Medulla oblongata (tissue), 1 donor: Measurements from ENCODE around the gene ANO9.
A peak's percentile ranks its signal among the peaks of the same experiment; 100 is the strongest.
"Not testable (repeated sequence)": the region's sequence is repeated elsewhere in the genome, so short reads cannot be mapped to it uniquely, and the experiment has no call there.

Experiments
- DNase-seq: peaks from one replicate; pipeline ENCODE4 v3.0.0-alpha.2; 2015; ENCODE audit errors: extremely low spot score

Gene ANO9

GRCh38 chr11:471468-472145 lies 29.8 kb upstream of the ANO9 start:
- DNase-seq = no peak

GRCh38 chr11:469684-470560 lies 28.1 kb upstream of the ANO9 start:
- peak; percentile 92 for DNase-seq

- DNase-seq = not testable (repeated sequence)
Measured at GRCh38 chr11:469026-469683, 27.3 kb upstream of the ANO9 start.

GRCh38 chr11:468493-468892 lies 26.7 kb upstream of the ANO9 start:
- no peak for DNase-seq

- DNase-seq = no peak
Measured at GRCh38 chr11:468036-468435, 26.2 kb upstream of the ANO9 start.

GRCh38 chr11:465896-466530 lies 24.2 kb upstream of the ANO9 start:
- no peak for DNase-seq

- DNase-seq = no peak
Measured at GRCh38 chr11:464316-464715, 22.5 kb upstream of the ANO9 start.

- DNase-seq = no peak
Measured at GRCh38 chr11:462107-462890, 20.5 kb upstream of the ANO9 start.

- no peak for DNase-seq
Measured at GRCh38 chr11:461626-462025, 19.8 kb upstream of the ANO9 start.

GRCh38 chr11:460331-461199 lies 18.8 kb upstream of the ANO9 start:
- DNase-seq = no peak

GRCh38 chr11:459511-460220 lies 17.9 kb upstream of the ANO9 start:
- no peak for DNase-seq

- DNase-seq = no peak
Measured at GRCh38 chr11:457111-457760, 15.4 kb upstream of the ANO9 start.

GRCh38 chr11:456533-456932 lies 14.7 kb upstream of the ANO9 start:
- no peak for DNase-seq

- no peak for DNase-seq
Measured at GRCh38 chr11:455566-456147, 13.8 kb upstream of the ANO9 start.

- no peak for DNase-seq
Measured at GRCh38 chr11:454801-455565, 13.2 kb upstream of the ANO9 start.

GRCh38 chr11:454043-454442 lies 12.2 kb upstream of the ANO9 start:
- DNase-seq = no peak

- no peak for DNase-seq
Measured at GRCh38 chr11:453564-453963, 11.8 kb upstream of the ANO9 start.

- DNase-seq = no peak
Measured at GRCh38 chr11:452916-453527, 11.2 kb upstream of the ANO9 start.
